Hepatocyte (in vitro differentiated cells): ENCODE measurements around the gene TBX10. TPM values are rescaled to one million over a fixed set of nuclear protein-coding genes. Genes with fewer than 3 reads are reported as not detected.

Experiments
- DNase-seq: peaks from one replicate; pipeline ENCODE4 v3.0.0-alpha.2; 2016; ENCODE audit warnings: low spot score
- H2AFZ ChIP-seq: fragments of 200-600 bp; sonication (generic); 2 replicates; pipeline ENCODE4 v1.6.0; 2016; ENCODE audit warnings: antibody characterized with exemption, mild to moderate bottlenecking
- H3K27ac ChIP-seq: fragments of 200-600 bp; sonication (generic); 2 replicates; pipeline ENCODE4 v1.5.1; 2016; ENCODE audit warnings: mild to moderate bottlenecking
- H3K27me3 ChIP-seq: fragments of 200-600 bp; sonication (generic); 2 replicates; pipeline ENCODE4 v1.6.1; 2016
- H3K36me3 ChIP-seq: fragments of 200-600 bp; sonication (generic); replicated peaks from 2 replicates; pipeline ENCODE4 v1.5.1; 2016; ENCODE audit warnings: low read depth; ENCODE audit not compliant: insufficient read depth
- H3K4me1 ChIP-seq: fragments of 200-600 bp; sonication (generic); 2 replicates; pipeline ENCODE4 v1.5.1; 2016; ENCODE audit warnings: mild to moderate bottlenecking, moderate library complexity; ENCODE audit not compliant: insufficient read depth
- H3K4me2 ChIP-seq: fragments of 200-600 bp; sonication (generic); 2 replicates; pipeline ENCODE4 v1.6.0; 2016
- H3K4me3 ChIP-seq: fragments of 200-600 bp; sonication (generic); 2 replicates; pipeline ENCODE4 v1.5.1; 2016; ENCODE audit warnings: mild to moderate bottlenecking
- H3K79me2 ChIP-seq: fragments of 200-600 bp; sonication (generic); 2 replicates; pipeline ENCODE4 v1.6.0; 2017; ENCODE audit warnings: mild to moderate bottlenecking
- H3K9me2 ChIP-seq: fragments of 200-600 bp; sonication (generic); replicated peaks from 2 replicates; pipeline ENCODE4 v1.6.0; 2017; ENCODE audit warnings: mild to moderate bottlenecking; ENCODE audit not compliant: insufficient read depth
- H3K9me3 ChIP-seq: fragments of 200-600 bp; sonication (generic); 2 replicates; pipeline ENCODE4 v1.5.1; 2016; ENCODE audit warnings: low read depth, mild to moderate bottlenecking
- H4K20me1 ChIP-seq: fragments of 200-600 bp; sonication (generic); 2 replicates; pipeline ENCODE4 v1.6.0; 2016; ENCODE audit warnings: mild to moderate bottlenecking; ENCODE audit not compliant: insufficient read depth, poor library complexity, severe bottlenecking
- EZH2 ChIP-seq: fragments of 200-600 bp; sonication (generic); IDR thresholded peaks from 2 replicates; pipeline ENCODE4 v1.6.1; 2016; ENCODE audit warnings: antibody characterized with exemption, mild to moderate bottlenecking, borderline replicate concordance
- EZH2phosphoT487 ChIP-seq: fragments of 200-600 bp; sonication (generic); IDR thresholded peaks from one replicate; pipeline ENCODE4 v1.6.1; 2018; ENCODE audit warnings: antibody characterized with exemption, mild to moderate bottlenecking, low read depth, moderate library complexity; ENCODE audit not compliant: unreplicated experiment, severe bottlenecking
- WGBS: methylation state at CpG from one replicate; pipeline ENCODE4 v1.1.6; 2016; ENCODE audit warnings: low lambda C conversion rate; ENCODE audit errors: missing lambda C conversion rate; 5-methylcytosine and 5-hydroxymethylcytosine counted together
- polyA plus RNA-seq: library from polyadenylated mRNA; unstranded; fragments of >200 nt; fragmentation: Nextera tagmentation; extraction: Ambion mirVana; gene quantifications from 2 replicates; pipeline ENCODE4 v1.2.1, GENCODE V29; 2016
- small RNA-seq: library from RNA; depleted of rRNA; stranded (forward); fragments of <200 nt; gene quantifications from one replicate; pipeline ENCODE3, GENCODE V24; 2014
- total RNA-seq: library from RNA; depleted of rRNA; stranded (reverse); fragments of >200 nt; gene quantifications from 2 replicates; pipeline ENCODE4 v1.2.3, GENCODE V29; 2014
- TF ChIP-seq, protein P1 (sequence below): fragments of 200-600 bp; sonication (generic); IDR thresholded peaks from 2 replicates; pipeline ENCODE4 v1.5.1; 2016; ENCODE audit warnings: antibody characterized with exemption, mild to moderate bottlenecking; ENCODE audit not compliant: poor library complexity

TBX10 gene
- total and polyA plus RNA-seq, 2 experiments from 2014 or later, result 0.34 to 0.70 TPM

GRCh38 chr11:67583247-67584204, 56.0 kb downstream of the TBX10 start, which contains the start of gene GSTP1:
TSS of gene GSTP1 (plus strand) at chr11:67583812. CDS start at chr11:67583844, 32 bp downstream.
- peak within 1 kb of the TSS; percentile 96 for H3K4me2 ChIP-seq
- TF ChIP-seq, protein P1, sequence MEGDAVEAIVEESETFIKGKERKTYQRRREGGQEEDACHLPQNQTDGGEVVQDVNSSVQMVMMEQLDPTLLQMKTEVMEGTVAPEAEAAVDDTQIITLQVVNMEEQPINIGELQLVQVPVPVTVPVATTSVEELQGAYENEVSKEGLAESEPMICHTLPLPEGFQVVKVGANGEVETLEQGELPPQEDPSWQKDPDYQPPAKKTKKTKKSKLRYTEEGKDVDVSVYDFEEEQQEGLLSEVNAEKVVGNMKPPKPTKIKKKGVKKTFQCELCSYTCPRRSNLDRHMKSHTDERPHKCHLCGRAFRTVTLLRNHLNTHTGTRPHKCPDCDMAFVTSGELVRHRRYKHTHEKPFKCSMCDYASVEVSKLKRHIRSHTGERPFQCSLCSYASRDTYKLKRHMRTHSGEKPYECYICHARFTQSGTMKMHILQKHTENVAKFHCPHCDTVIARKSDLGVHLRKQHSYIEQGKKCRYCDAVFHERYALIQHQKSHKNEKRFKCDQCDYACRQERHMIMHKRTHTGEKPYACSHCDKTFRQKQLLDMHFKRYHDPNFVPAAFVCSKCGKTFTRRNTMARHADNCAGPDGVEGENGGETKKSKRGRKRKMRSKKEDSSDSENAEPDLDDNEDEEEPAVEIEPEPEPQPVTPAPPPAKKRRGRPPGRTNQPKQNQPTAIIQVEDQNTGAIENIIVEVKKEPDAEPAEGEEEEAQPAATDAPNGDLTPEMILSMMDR, result peak; percentile 79
- TF ChIP-seq EZH2, result no peak
- H4K20me1 ChIP-seq, result peaks cover 20% of the 10 kb centered on the region
- H3K9me2 ChIP-seq, result no peaks in the 10 kb centered on the region
- H3K4me1 ChIP-seq, result peaks cover 46% of the 10 kb centered on the region
- H3K27me3 ChIP-seq, result no peaks in the 10 kb centered on the region
- peak; percentile 98 for DNase-seq
- H2AFZ ChIP-seq, result peak within 1 kb of the TSS; percentile 43
- peak within 1 kb of the TSS; percentile 69 for H3K4me3 ChIP-seq
- no peaks in the 10 kb centered on the region for H3K36me3 ChIP-seq
- 9% methylated on average over 41 of the region's 81 CpGs for WGBS
- H3K9me3 ChIP-seq, result no peaks in the 10 kb centered on the region
- peak within 1 kb of the TSS; percentile 93 for H3K27ac ChIP-seq
- H3K79me2 ChIP-seq, result peaks cover 22% of the 10 kb centered on the region

- WGBS, result 64% methylated on average over 4 of the region's 4 CpGs
- Histone ChIP-seq H2AFZ (no peak overlapping the region), H3K4me3 (no peak overlapping the region), H3K9me3 (no peaks in the 10 kb centered on the region), H3K27me3 (no peaks in the 10 kb centered on the region), H3K79me2 (peaks cover 22% of the 10 kb centered on the region), H3K4me1 (peaks cover 46% of the 10 kb centered on the region), H3K36me3 (no peaks in the 10 kb centered on the region), H4K20me1 (peaks cover 20% of the 10 kb centered on the region), H3K4me2 (peak overlapping the region; percentile 96), H3K9me2 (no peaks in the 10 kb centered on the region), H3K27ac (peak overlapping the region; percentile 84)
- DNase-seq, result no peak
- no peak for TF ChIP-seq EZH2
- TF ChIP-seq EZH2phosphoT487, result no peak
- TF ChIP-seq, protein P1, result no peak
These were observed 57.6 kb downstream of the TBX10 start for GRCh38 chr11:67582011-67582410.

DNA sequence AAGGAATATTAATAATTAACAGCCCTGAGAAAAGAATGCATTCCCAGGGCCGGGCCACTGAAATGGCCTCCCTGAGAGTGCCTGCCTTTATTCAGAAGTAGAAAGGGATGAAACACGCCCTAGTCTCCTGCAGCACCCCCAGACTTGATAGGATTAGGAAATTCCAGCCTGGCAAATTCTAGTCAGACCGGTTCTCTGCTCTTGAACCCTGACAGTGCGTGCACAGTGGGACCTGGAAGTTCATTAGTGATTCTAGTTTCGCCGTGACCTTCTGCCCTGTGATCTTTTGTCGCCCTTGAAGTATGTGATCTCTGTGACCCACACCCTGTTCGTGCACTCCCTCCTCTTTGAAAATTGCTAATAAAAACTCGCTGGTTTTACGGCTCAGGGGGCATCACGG, 58.1 kb downstream of the TBX10 start:
- Histone ChIP-seq H3K9me3 (no peaks in the 10 kb centered on the region), H3K27ac (peak overlapping the region; percentile 84), H3K4me2 (peak overlapping the region; percentile 96), H3K4me1 (peaks cover 46% of the 10 kb centered on the region), H3K36me3 (no peaks in the 10 kb centered on the region), H3K79me2 (peaks cover 22% of the 10 kb centered on the region), H4K20me1 (peaks cover 20% of the 10 kb centered on the region), H2AFZ (no peak overlapping the region), H3K9me2 (no peaks in the 10 kb centered on the region), H3K27me3 (no peaks in the 10 kb centered on the region), H3K4me3 (no peak overlapping the region)
- peak; percentile 67 for DNase-seq
- TF ChIP-seq EZH2phosphoT487 (no peak), EZH2 (no peak)
- TF ChIP-seq, protein P1, result no peak
- WGBS, result 20% methylated on average over 11 of the region's 11 CpGs

Small RNA genes within 50 kb of the gene (small RNA-seq; reads per million reads assigned to genes)
- gene AP003385.3 (not detected), gene RPL37P2 (0.34 reads per million, percentile 15 among the genes with 10 or more reads in this experiment)

Other genes starting within 250 kb of the TBX10 start
- gene RAD9A, start 247.8 kb downstream of the TBX10 start, total RNA-seq, result 17.3 and 24.0 TPM in 2 replicates
- gene RAD9A, start 247.8 kb downstream of the TBX10 start, polyA plus RNA-seq, result 20.2 and 25.0 TPM in 2 replicates
- 146 and 152 TPM in 2 replicates for gene PPP1CA, start 237.9 kb downstream of the TBX10 start, total RNA-seq
- 242 TPM in 2 replicates for gene PPP1CA, start 237.9 kb downstream of the TBX10 start, polyA plus RNA-seq
- gene TBC1D10C, start 235.7 kb downstream of the TBX10 start, total RNA-seq, result 0.16 TPM in 1 of 2 replicates, not detected in the other
- gene TBC1D10C, start 235.7 kb downstream of the TBX10 start, polyA plus RNA-seq, result 0.07 and 0.26 TPM in 2 replicates
- gene CARNS1, start 224.1 kb downstream of the TBX10 start, total RNA-seq, result 0.92 and 2.4 TPM in 2 replicates
- gene CARNS1, start 224.1 kb downstream of the TBX10 start, polyA plus RNA-seq, result 7.7 and 11.5 TPM in 2 replicates
- gene RPS6KB2, start 211.3 kb downstream of the TBX10 start, total RNA-seq, result 59.9 and 65.0 TPM in 2 replicates
- gene RPS6KB2, start 211.3 kb downstream of the TBX10 start, polyA plus RNA-seq, result 105 and 107 TPM in 2 replicates
- gene PTPRCAP, start 202.1 kb downstream of the TBX10 start, total RNA-seq, result 2.5 and 3.4 TPM in 2 replicates
- gene PTPRCAP, start 202.1 kb downstream of the TBX10 start, polyA plus RNA-seq, result 1.0 and 1.3 TPM in 2 replicates
- 104 and 118 TPM in 2 replicates for gene CORO1B, start 196.3 kb downstream of the TBX10 start, total RNA-seq
- 150 and 152 TPM in 2 replicates for gene CORO1B, start 196.3 kb downstream of the TBX10 start, polyA plus RNA-seq
- gene GPR152, start 187.0 kb downstream of the TBX10 start, total RNA-seq, result not detected in 2 replicates
- gene GPR152, start 187.0 kb downstream of the TBX10 start, polyA plus RNA-seq, result not detected in 2 replicates
- gene CABP4, start 184.4 kb downstream of the TBX10 start, total RNA-seq, result not detected in 2 replicates
- not detected in 2 replicates for gene CABP4, start 184.4 kb downstream of the TBX10 start, polyA plus RNA-seq
- 40.9 and 43.2 TPM in 2 replicates for gene TMEM134, start 170.5 kb downstream of the TBX10 start, total RNA-seq
- gene TMEM134, start 170.5 kb downstream of the TBX10 start, polyA plus RNA-seq, result 93.7 and 107 TPM in 2 replicates
- 35.3 and 50.7 TPM in 2 replicates for gene AIP, start 156.7 kb downstream of the TBX10 start, total RNA-seq
- gene AIP, start 156.7 kb downstream of the TBX10 start, polyA plus RNA-seq, result 44.0 and 45.2 TPM in 2 replicates
- gene PITPNM1, start 134.4 kb downstream of the TBX10 start, total RNA-seq, result 26.3 and 28.1 TPM in 2 replicates
- 32.4 and 39.8 TPM in 2 replicates for gene PITPNM1, start 134.4 kb downstream of the TBX10 start, polyA plus RNA-seq
- gene CDK2AP2, start 131.6 kb downstream of the TBX10 start, total RNA-seq, result 47.3 and 54.3 TPM in 2 replicates
- gene CDK2AP2, start 131.6 kb downstream of the TBX10 start, polyA plus RNA-seq, result 174 and 177 TPM in 2 replicates
- gene CABP2, start 116.3 kb downstream of the TBX10 start, total RNA-seq, result not detected in 2 replicates
- not detected in 2 replicates for gene CABP2, start 116.3 kb downstream of the TBX10 start, polyA plus RNA-seq
- 943 and 1,040 TPM in 2 replicates for gene GSTP1, start 56.0 kb downstream of the TBX10 start, total RNA-seq
- 1,974 and 1,982 TPM in 2 replicates for gene GSTP1, start 56.0 kb downstream of the TBX10 start, polyA plus RNA-seq
- gene NDUFV1, start 32.8 kb downstream of the TBX10 start, total RNA-seq, result 163 and 194 TPM in 2 replicates
- gene NDUFV1, start 32.8 kb downstream of the TBX10 start, polyA plus RNA-seq, result 226 and 239 TPM in 2 replicates
- gene NUDT8, start 9.8 kb downstream of the TBX10 start, total RNA-seq, result 12.9 and 13.6 TPM in 2 replicates
- gene NUDT8, start 9.8 kb downstream of the TBX10 start, polyA plus RNA-seq, result 28.7 and 29.2 TPM in 2 replicates
- gene ACY3, start 11.0 kb upstream of the TBX10 start, total RNA-seq, result 9.5 and 15.4 TPM in 2 replicates
- 18.7 and 20.9 TPM in 2 replicates for gene ACY3, start 11.0 kb upstream of the TBX10 start, polyA plus RNA-seq
- gene ALDH3B2, start 34.9 kb upstream of the TBX10 start, total RNA-seq, result 0.80 and 2.5 TPM in 2 replicates
- gene ALDH3B2, start 34.9 kb upstream of the TBX10 start, polyA plus RNA-seq, result 0.61 and 1.6 TPM in 2 replicates